Endodermal cell (in vitro differentiated cells): ENCODE data around the gene COQ5. TPM values are rescaled to one million over a fixed set of nuclear protein-coding genes. Genes with fewer than 3 reads are reported as not detected.

ENCODE experiments used
- DNase-seq: peaks from one replicate; pipeline ENCODE4 v3.0.0-alpha.2; 2017
- H3K27ac ChIP-seq: 2 replicates; pipeline ENCODE4 v1.5.1; 2013; ENCODE audit warnings: mild to moderate bottlenecking, low read depth, low read length, moderate library complexity
- H3K27me3 ChIP-seq: 2 replicates; pipeline ENCODE4 v1.6.1; 2013; ENCODE audit warnings: mild to moderate bottlenecking, low read length, moderate library complexity; ENCODE audit not compliant: insufficient read depth, control insufficient read depth, poor library complexity, severe bottlenecking
- H3K36me3 ChIP-seq: 2 replicates; pipeline ENCODE4 v1.7.0; 2013; ENCODE audit warnings: mild to moderate bottlenecking, low read length, moderate library complexity; ENCODE audit not compliant: control insufficient read depth, insufficient read depth
- H3K4me1 ChIP-seq: one replicate; pipeline ENCODE4 v1.7.0; 2013; ENCODE audit warnings: low read length; ENCODE audit not compliant: control insufficient read depth, insufficient read depth
- H3K4me3 ChIP-seq: 2 replicates; pipeline ENCODE4 v1.5.1; 2013; ENCODE audit warnings: mild to moderate bottlenecking, low read length, moderate library complexity
- H3K9ac ChIP-seq: 2 replicates; pipeline ENCODE4 v1.6.1; 2013; ENCODE audit warnings: mild to moderate bottlenecking, low read length, moderate library complexity; ENCODE audit not compliant: poor library complexity, severe bottlenecking; ENCODE audit errors: extremely low read depth
- H3K9me3 ChIP-seq: 2 replicates; pipeline ENCODE4 v1.6.1; 2013; ENCODE audit warnings: mild to moderate bottlenecking, low read length, moderate library complexity; ENCODE audit not compliant: control insufficient read depth
- H3K27ac Mint-ChIP-seq: 2 replicates; pipeline ENCODE4 v1.8.0; 2020; ENCODE audit warnings: mixed read lengths
- H3K27me3 Mint-ChIP-seq: 2 replicates; pipeline ENCODE4 v1.8.0; 2021; ENCODE audit warnings: mild to moderate bottlenecking, mixed read lengths; ENCODE audit not compliant: insufficient read depth
- H3K36me3 Mint-ChIP-seq: 2 replicates; pipeline ENCODE4 v1.8.0; 2020; ENCODE audit warnings: low read depth, mixed read lengths
- H3K4me1 Mint-ChIP-seq: 2 replicates; pipeline ENCODE4 v1.8.0; 2020; ENCODE audit warnings: mixed read lengths
- H3K4me3 Mint-ChIP-seq: 2 replicates; pipeline ENCODE4 v1.8.0; 2020; ENCODE audit warnings: mild to moderate bottlenecking, moderate library complexity, mixed read lengths
- H3K9me3 Mint-ChIP-seq: 2 replicates; pipeline ENCODE4 v1.8.0; 2020; ENCODE audit warnings: mild to moderate bottlenecking, mixed read lengths
- WGBS, 2 experiments: methylation state at CpG; one replicate each; pipeline versions ENCODE4 v1.1.5 to v1.1.7; 2013; ENCODE audit warnings: missing lambda C conversion rate in 2 of 2, mixed read lengths in 1 of 2; ENCODE audit not compliant: insufficient coverage in 1 of 2, insufficient read length in 1 of 2; 5-methylcytosine and 5-hydroxymethylcytosine counted together
- long read RNA-seq, 4 experiments: library from polyadenylated mRNA in 2 of 4; library from RNA in 1 of 4; library from capped mRNA in 1 of 4; stranded (forward) in 3 of 4; unstranded in 1 of 4; transcript quantifications; one replicate each; pipeline ENCODE4 v2.0.0, GENCODE V29; 2020 to 2021; ENCODE audit warnings: inconsistent platforms in 1 of 4
- polyA plus RNA-seq, 2 experiments: library from polyadenylated mRNA; stranded (reverse); fragments of 50-300 nt; gene quantifications; one replicate each; pipeline ENCODE4 v1.2.3, GENCODE V29; 2013
- total RNA-seq, 2 donors: library from RNA; stranded (reverse); fragmentation: NEBNext Ultra II Directional in 1 of 2; extraction: Animal tissue kit (Norgen Biotek cat#: 25700) in 1 of 2; gene quantifications; 2 replicates in 1 of 2; 3 replicates in 1 of 2; pipeline ENCODE4 v1.2.1, GENCODE V29; 2021
- TF ChIP-seq, protein P1 (sequence below): fragments of 200-600 bp; sonication (generic); conservative IDR thresholded peaks from 2 replicates; pipeline ENCODE4 v1.5.0; 2021; ENCODE audit warnings: antibody characterized with exemption, mild to moderate bottlenecking

The COQ5 gene, protein sequence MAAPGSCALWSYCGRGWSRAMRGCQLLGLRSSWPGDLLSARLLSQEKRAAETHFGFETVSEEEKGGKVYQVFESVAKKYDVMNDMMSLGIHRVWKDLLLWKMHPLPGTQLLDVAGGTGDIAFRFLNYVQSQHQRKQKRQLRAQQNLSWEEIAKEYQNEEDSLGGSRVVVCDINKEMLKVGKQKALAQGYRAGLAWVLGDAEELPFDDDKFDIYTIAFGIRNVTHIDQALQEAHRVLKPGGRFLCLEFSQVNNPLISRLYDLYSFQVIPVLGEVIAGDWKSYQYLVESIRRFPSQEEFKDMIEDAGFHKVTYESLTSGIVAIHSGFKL
- 10 to 100 TPM; 35.5 to 55.1 TPM for total RNA-seq
- 57.3 TPM for polyA plus RNA-seq (2013, experiment 1 of 2)
- polyA plus RNA-seq (2013, experiment 2 of 2) = 51.5 TPM
- long read RNA-seq, experiment 1, transcript COQ5-201 (7 exons, 1,535 nt) = major isoform, 12 of 22 reads
- long read RNA-seq, experiment 1, partial matches to known transcripts = 6 of 22 reads
- long read RNA-seq, experiment 1, other reads (novel, unspliced or antisense) = 4 of 22 reads
- long read RNA-seq, experiment 2, transcript COQ5-201 (7 exons, 1,535 nt) = major isoform, 64 of 79 reads
- long read RNA-seq, experiment 2, partial matches to known transcripts = 1 of 79 reads
- long read RNA-seq, experiment 2, other reads (novel, unspliced or antisense) = 14 of 79 reads
- long read RNA-seq, experiment 3, transcript COQ5-201 (7 exons, 1,535 nt) = major isoform, 197 of 207 reads
- long read RNA-seq, experiment 3, partial matches to known transcripts = 0 of 207 reads
- long read RNA-seq, experiment 3, other reads (novel, unspliced or antisense) = 10 of 207 reads
- long read RNA-seq, experiment 4, transcript COQ5-201 (7 exons, 1,535 nt) = major isoform, 116 of 161 reads
- long read RNA-seq, experiment 4, partial matches to known transcripts = 23 of 161 reads
- long read RNA-seq, experiment 4, other reads (novel, unspliced or antisense) = 22 of 161 reads

GRCh38 chr12:120528861-120529525, at the start of gene COQ5:
TSS of gene COQ5 (minus strand) at chr12:120529158. CDS start at chr12:120529141, 17 bp downstream.
- Histone ChIP-seq H3K9me3 (no peaks in the 10 kb centered on the region), H3K36me3 (peaks cover 5% of the 10 kb centered on the region), H3K4me3 (peak within 1 kb of the TSS; percentile 97), H3K27me3 (no peaks in the 10 kb centered on the region), H3K27ac (peak within 1 kb of the TSS; percentile 89), H3K4me1 (peaks cover 8% of the 10 kb centered on the region), H3K9ac (peak within 1 kb of the TSS; percentile 92)
- peak within 1 kb of the TSS; percentile 100 for H3K27ac Mint-ChIP-seq
- H3K4me1 Mint-ChIP-seq = peaks cover 12% of the 10 kb centered on the region
- H3K4me3 Mint-ChIP-seq = peak within 1 kb of the TSS; percentile 99
- 1 to 3% methylated on average over 22 to 38 of the region's 38 CpGs for WGBS, 2 experiments
- no peaks in the 10 kb centered on the region for H3K27me3 Mint-ChIP-seq
- DNase-seq = peak; percentile 98
- TF ChIP-seq, protein P1, sequence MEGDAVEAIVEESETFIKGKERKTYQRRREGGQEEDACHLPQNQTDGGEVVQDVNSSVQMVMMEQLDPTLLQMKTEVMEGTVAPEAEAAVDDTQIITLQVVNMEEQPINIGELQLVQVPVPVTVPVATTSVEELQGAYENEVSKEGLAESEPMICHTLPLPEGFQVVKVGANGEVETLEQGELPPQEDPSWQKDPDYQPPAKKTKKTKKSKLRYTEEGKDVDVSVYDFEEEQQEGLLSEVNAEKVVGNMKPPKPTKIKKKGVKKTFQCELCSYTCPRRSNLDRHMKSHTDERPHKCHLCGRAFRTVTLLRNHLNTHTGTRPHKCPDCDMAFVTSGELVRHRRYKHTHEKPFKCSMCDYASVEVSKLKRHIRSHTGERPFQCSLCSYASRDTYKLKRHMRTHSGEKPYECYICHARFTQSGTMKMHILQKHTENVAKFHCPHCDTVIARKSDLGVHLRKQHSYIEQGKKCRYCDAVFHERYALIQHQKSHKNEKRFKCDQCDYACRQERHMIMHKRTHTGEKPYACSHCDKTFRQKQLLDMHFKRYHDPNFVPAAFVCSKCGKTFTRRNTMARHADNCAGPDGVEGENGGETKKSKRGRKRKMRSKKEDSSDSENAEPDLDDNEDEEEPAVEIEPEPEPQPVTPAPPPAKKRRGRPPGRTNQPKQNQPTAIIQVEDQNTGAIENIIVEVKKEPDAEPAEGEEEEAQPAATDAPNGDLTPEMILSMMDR = no peak
- peaks cover under 1% of the 10 kb centered on the region for H3K9me3 Mint-ChIP-seq
- peaks cover 8% of the 10 kb centered on the region for H3K36me3 Mint-ChIP-seq

DNA sequence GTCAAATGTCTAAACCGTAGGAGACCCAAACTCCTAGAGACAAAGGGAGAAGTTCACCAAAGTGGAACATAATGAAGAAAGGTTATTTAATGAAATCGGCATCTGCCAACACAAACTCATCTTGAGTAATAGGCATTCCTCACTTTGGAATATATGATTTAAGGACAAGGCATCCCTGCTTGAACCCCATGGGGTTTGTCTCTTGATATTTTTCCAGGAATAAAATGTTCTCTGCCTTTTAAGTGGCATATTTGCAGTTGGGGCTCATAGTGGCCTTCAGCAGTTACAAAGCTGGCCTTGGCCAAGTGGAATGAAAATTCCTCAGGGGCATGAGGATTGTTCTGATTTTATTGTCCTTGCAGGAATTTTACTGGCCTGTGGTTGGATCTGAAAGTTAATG, 45.1 kb upstream of the COQ5 start:
- no peaks in the 10 kb centered on the region for H3K9me3 Mint-ChIP-seq
- 98 to 100% methylated on average over 1 to 2 of the region's 2 CpGs for WGBS, 2 experiments
- TF ChIP-seq, protein P1 = no peak
- H3K27ac Mint-ChIP-seq = no peak overlapping the region
- H3K4me1 Mint-ChIP-seq = peaks cover 17% of the 10 kb centered on the region
- Histone ChIP-seq H3K9me3 (no peaks in the 10 kb centered on the region), H3K4me3 (no peak overlapping the region), H3K27ac (no peak overlapping the region), H3K27me3 (no peaks in the 10 kb centered on the region), H3K36me3 (peaks cover 93% of the 10 kb centered on the region), H3K9ac (no peak overlapping the region), H3K4me1 (peaks cover 7% of the 10 kb centered on the region)
- H3K4me3 Mint-ChIP-seq = no peak overlapping the region
- no peaks in the 10 kb centered on the region for H3K27me3 Mint-ChIP-seq
- DNase-seq = no peak
- H3K36me3 Mint-ChIP-seq = peaks cover 85% of the 10 kb centered on the region

DNA sequence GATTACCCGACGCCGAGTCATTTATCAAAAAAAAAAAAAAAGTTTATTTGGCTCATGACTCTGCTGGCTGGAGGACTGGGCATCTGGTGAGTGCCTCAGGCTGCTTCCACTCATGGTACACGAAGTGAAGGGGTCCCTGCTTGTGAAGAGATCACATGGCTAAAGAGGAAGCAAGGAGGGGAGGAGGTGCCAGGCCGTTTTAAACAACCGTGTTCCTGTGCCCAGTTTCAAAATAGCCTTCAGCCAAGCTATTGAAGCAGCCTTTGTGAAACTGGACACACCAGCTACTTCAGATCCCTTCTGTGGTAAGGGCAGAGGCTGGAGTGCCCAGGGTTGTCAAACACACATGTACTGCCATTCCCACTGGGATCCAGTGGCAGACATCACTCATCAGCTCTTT, 44.6 kb upstream of the COQ5 start:
- no peak overlapping the region for H3K27ac Mint-ChIP-seq

More for the DNA sequence above, 44.6 kb upstream of the COQ5 start:
- Histone ChIP-seq H3K4me1 (peaks cover 7% of the 10 kb centered on the region), H3K36me3 (peaks cover 94% of the 10 kb centered on the region), H3K9ac (no peak overlapping the region), H3K4me3 (no peak overlapping the region), H3K27me3 (no peaks in the 10 kb centered on the region), H3K27ac (no peak overlapping the region), H3K9me3 (no peaks in the 10 kb centered on the region)
- Mint-ChIP-seq H3K4me1 (peaks cover 14% of the 10 kb centered on the region), H3K4me3 (no peak overlapping the region), H3K27me3 (no peaks in the 10 kb centered on the region), H3K9me3 (no peaks in the 10 kb centered on the region), H3K36me3 (peaks cover 84% of the 10 kb centered on the region)
- no peak for DNase-seq
- WGBS, 2 experiments = 93 to 100% methylated on average over 4 to 6 of the region's 6 CpGs
- TF ChIP-seq, protein P1 = no peak
